Fibroblast of lung (primary cell): ENCODE results near the gene SNRNP40.

Source experiments
- EZH2 ChIP-seq: IDR thresholded peaks from 2 replicates; pipeline ENCODE4 v1.5.1; 2012; ENCODE audit warnings: low read length, control low read depth, mild to moderate bottlenecking; ENCODE audit errors: missing control alignments
- TF ChIP-seq, protein P1 (sequence below), 2 donors: IDR thresholded peaks in 1 of 2; conservative IDR thresholded peaks in 1 of 2; 1 replicate in 1 of 2; 2 replicates in 1 of 2; pipeline ENCODE4 v1.5.1; 2011 to 2012; ENCODE audit warnings: low read length in 2 of 2, control low read depth in 1 of 2, inconsistent platforms in 1 of 2, low read depth in 1 of 2, mild to moderate bottlenecking in 1 of 2

DNA sequence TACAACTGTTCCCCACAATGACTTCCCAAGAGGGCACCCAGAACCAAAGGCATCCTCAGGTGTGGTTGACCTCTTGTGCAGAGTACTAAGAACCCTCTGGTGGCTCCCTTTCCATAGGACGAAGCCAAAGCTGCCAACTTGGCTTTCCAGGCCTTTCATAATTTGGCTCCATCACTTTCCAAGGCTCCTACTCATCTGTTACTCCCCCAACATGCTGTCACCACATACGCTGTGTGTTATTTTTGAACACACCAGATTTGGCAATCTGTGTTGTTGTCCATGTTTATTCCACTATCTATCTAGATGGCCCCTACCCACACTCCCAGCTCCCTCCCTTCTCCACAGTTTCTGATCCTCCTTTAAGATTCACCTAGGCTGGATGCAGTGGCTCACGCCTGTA is 46.7 kb downstream of the SNRNP40 start:
- TF ChIP-seq, protein P1, sequence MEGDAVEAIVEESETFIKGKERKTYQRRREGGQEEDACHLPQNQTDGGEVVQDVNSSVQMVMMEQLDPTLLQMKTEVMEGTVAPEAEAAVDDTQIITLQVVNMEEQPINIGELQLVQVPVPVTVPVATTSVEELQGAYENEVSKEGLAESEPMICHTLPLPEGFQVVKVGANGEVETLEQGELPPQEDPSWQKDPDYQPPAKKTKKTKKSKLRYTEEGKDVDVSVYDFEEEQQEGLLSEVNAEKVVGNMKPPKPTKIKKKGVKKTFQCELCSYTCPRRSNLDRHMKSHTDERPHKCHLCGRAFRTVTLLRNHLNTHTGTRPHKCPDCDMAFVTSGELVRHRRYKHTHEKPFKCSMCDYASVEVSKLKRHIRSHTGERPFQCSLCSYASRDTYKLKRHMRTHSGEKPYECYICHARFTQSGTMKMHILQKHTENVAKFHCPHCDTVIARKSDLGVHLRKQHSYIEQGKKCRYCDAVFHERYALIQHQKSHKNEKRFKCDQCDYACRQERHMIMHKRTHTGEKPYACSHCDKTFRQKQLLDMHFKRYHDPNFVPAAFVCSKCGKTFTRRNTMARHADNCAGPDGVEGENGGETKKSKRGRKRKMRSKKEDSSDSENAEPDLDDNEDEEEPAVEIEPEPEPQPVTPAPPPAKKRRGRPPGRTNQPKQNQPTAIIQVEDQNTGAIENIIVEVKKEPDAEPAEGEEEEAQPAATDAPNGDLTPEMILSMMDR (conservative IDR thresholded peaks at IDR 0.05 in 1 of 2, IDR thresholded peaks at IDR 0.05 in 1 of 2; ENCODE audit: low read depth in 1 of 2, low read length in 2 of 2) = no peak
- no peak for TF ChIP-seq EZH2
